SK-N-SH treated with all-trans-retinoic acid at 6 μM for 48 hours (cell line): ENCODE measurements around the gene PTPRN2.

ENCODE experiments used
- RARB ChIP-seq: fragments of 250-450 bp; sonication (Bioruptor Pico); IDR thresholded peaks from 2 replicates; pipeline ENCODE4 v1.8.0; 2021; ENCODE audit warnings: mild to moderate bottlenecking, moderate library complexity
- TCF4 ChIP-seq: fragments of 250-450 bp; sonication (Bioruptor Pico); IDR thresholded peaks from 2 replicates; pipeline ENCODE4 v1.8.0; 2021; ENCODE audit warnings: mild to moderate bottlenecking, moderate library complexity, borderline replicate concordance

DNA sequence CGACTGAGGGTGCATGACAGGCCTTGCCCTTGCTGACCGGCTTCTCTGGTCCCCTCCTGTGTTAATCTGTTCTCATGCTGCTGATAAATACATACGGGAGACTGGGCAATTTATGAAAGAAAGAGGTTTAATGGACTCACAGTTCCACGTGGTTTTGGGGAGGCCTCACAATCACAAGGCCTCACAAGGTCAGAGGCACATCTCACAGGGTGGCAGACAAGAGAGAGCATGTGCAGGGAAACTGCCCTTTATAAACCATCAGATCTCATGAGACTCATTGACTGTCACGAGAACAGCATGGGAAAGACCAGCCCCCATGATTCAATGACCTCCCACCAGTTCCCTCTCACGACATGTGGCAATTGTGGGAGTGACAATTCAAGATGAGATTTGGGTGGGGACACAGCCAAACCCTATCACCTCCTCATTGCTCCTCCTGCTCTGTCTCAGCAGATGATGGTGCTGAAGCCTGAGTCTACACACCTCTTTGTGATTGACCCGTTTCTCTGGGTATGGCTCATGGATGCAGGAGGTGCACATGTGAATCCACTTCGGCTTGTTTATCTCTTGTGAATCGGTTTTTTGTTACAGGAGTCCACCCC lies 703.1 kb downstream of the PTPRN2 start:
- TF ChIP-seq RARB (CRISPR knock-in tag), result no peak
- no peak for TF ChIP-seq TCF4 (CRISPR knock-in tag)
